HEK293 (cell line): ENCODE results near the gene EXOC2.

Experiments used
- HOXD13 ChIP-seq: sonication (generic); formaldehyde crosslinking; IDR thresholded peaks from 2 replicates; pipeline ENCODE4 v1.8.0; 2022; ENCODE audit warnings: missing genetic modification reagents, borderline replicate concordance
- KLF16 ChIP-seq: fragments of 450-650 bp; formaldehyde crosslinking; IDR thresholded peaks from 2 replicates; pipeline ENCODE4 v1.5.1; 2017; ENCODE audit warnings: missing biosample characterization, missing genetic modification characterization
- KLF9 ChIP-seq: fragments of 450-650 bp; formaldehyde crosslinking; IDR thresholded peaks from 2 replicates; pipeline ENCODE4 v1.5.1; 2016; ENCODE audit warnings: missing biosample characterization, missing genetic modification characterization, low read depth
- RBAK ChIP-seq: fragments of 450-650 bp; formaldehyde crosslinking; IDR thresholded peaks from 2 replicates; pipeline ENCODE4 v1.5.1; 2016; ENCODE audit warnings: missing biosample characterization, missing genetic modification characterization
- REPIN1 ChIP-seq: fragments of 450-650 bp; formaldehyde crosslinking; IDR thresholded peaks from 2 replicates; pipeline ENCODE4 v1.5.1; 2017; ENCODE audit warnings: missing biosample characterization, missing genetic modification characterization, low read depth
- SP7 ChIP-seq: fragments of 450-650 bp; formaldehyde crosslinking; IDR thresholded peaks from 2 replicates; pipeline ENCODE4 v1.5.1; 2016; ENCODE audit warnings: missing biosample characterization, missing genetic modification characterization
- TCF7L2 ChIP-seq: IDR thresholded peaks from 2 replicates; pipeline ENCODE4 v1.6.1; 2011; ENCODE audit warnings: low read depth, mild to moderate bottlenecking, inconsistent platforms, low read length, moderate library complexity, borderline replicate concordance
- YY1 ChIP-seq: fragments of 450-650 bp; formaldehyde crosslinking; IDR thresholded peaks from 2 replicates; pipeline ENCODE4 v1.5.1; 2018; ENCODE audit warnings: missing biosample characterization, missing genetic modification characterization
- ZBTB8A ChIP-seq: fragments of 450-650 bp; formaldehyde crosslinking; IDR thresholded peaks from 2 replicates; pipeline ENCODE4 v1.5.1; 2016; ENCODE audit warnings: missing biosample characterization, missing genetic modification characterization
- ZNF121 ChIP-seq: fragments of 450-650 bp; formaldehyde crosslinking; IDR thresholded peaks from 2 replicates; pipeline ENCODE4 v1.5.1; 2016; ENCODE audit warnings: missing biosample characterization, missing genetic modification characterization
- ZNF148 ChIP-seq: fragments of 450-650 bp; formaldehyde crosslinking; IDR thresholded peaks from 2 replicates; pipeline ENCODE4 v1.5.0; 2017; ENCODE audit warnings: missing biosample characterization, missing genetic modification characterization, borderline replicate concordance
- ZNF155 ChIP-seq: fragments of 450-650 bp; formaldehyde crosslinking; IDR thresholded peaks from 2 replicates; pipeline ENCODE4 v1.5.1; 2016; ENCODE audit warnings: missing biosample characterization, missing genetic modification characterization
- ZNF157 ChIP-seq: fragments of 450-650 bp; formaldehyde crosslinking; IDR thresholded peaks from 2 replicates; pipeline ENCODE4 v1.5.1; 2016; ENCODE audit warnings: missing biosample characterization, missing genetic modification characterization
- ZNF19 ChIP-seq: fragments of 450-650 bp; formaldehyde crosslinking; IDR thresholded peaks from 2 replicates; pipeline ENCODE4; 2016; ENCODE audit warnings: missing biosample characterization, missing genetic modification characterization, low read depth
- ZNF2 ChIP-seq: fragments of 450-650 bp; formaldehyde crosslinking; IDR thresholded peaks from 2 replicates; pipeline ENCODE4 v1.5.1; 2016; ENCODE audit warnings: missing biosample characterization, missing genetic modification characterization
- ZNF214 ChIP-seq: fragments of 450-650 bp; formaldehyde crosslinking; IDR thresholded peaks from 2 replicates; pipeline ENCODE4 v1.5.1; 2017; ENCODE audit warnings: missing biosample characterization, mild to moderate bottlenecking, missing genetic modification characterization, borderline replicate concordance
- ZNF280D ChIP-seq: fragments of 450-650 bp; formaldehyde crosslinking; IDR thresholded peaks from 2 replicates; pipeline ENCODE4 v1.5.1; 2016; ENCODE audit warnings: missing biosample characterization, missing genetic modification characterization
- ZNF302 ChIP-seq: fragments of 450-650 bp; formaldehyde crosslinking; IDR thresholded peaks from 2 replicates; pipeline ENCODE4 v1.5.1; 2016; ENCODE audit warnings: missing biosample characterization, missing genetic modification characterization, low read depth
- ZNF513 ChIP-seq: fragments of 450-650 bp; IDR thresholded peaks from 2 replicates; pipeline ENCODE4 v1.5.1; 2018; ENCODE audit warnings: missing biosample characterization, missing genetic modification characterization
- ZNF514 ChIP-seq: fragments of 450-650 bp; formaldehyde crosslinking; IDR thresholded peaks from 2 replicates; pipeline ENCODE4 v1.5.1; 2016; ENCODE audit warnings: missing biosample characterization, missing genetic modification characterization
- ZNF544 ChIP-seq: fragments of 450-650 bp; formaldehyde crosslinking; IDR thresholded peaks from 2 replicates; pipeline ENCODE4 v1.5.0; 2017; ENCODE audit warnings: missing biosample characterization, missing genetic modification characterization
- ZNF610 ChIP-seq: fragments of 450-650 bp; formaldehyde crosslinking; IDR thresholded peaks from 2 replicates; pipeline ENCODE4 v1.5.1; 2016; ENCODE audit warnings: missing biosample characterization, missing genetic modification characterization, borderline replicate concordance
- ZNF629 ChIP-seq: fragments of 450-650 bp; formaldehyde crosslinking; IDR thresholded peaks from 2 replicates; pipeline ENCODE4 v1.5.1; 2017; ENCODE audit warnings: missing biosample characterization, missing genetic modification characterization
- ZNF660 ChIP-seq: fragments of 450-650 bp; IDR thresholded peaks from 2 replicates; pipeline ENCODE4 v1.5.1; 2018; ENCODE audit warnings: missing biosample characterization, mild to moderate bottlenecking, missing genetic modification characterization
- ZNF692 ChIP-seq: fragments of 450-650 bp; formaldehyde crosslinking; IDR thresholded peaks from 2 replicates; pipeline ENCODE4 v1.5.1; 2016; ENCODE audit warnings: missing biosample characterization, missing genetic modification characterization
- ZNF768 ChIP-seq: fragments of 450-650 bp; formaldehyde crosslinking; IDR thresholded peaks from 2 replicates; pipeline ENCODE4 v1.5.1; 2018; ENCODE audit warnings: missing biosample characterization, mild to moderate bottlenecking, missing genetic modification characterization
- ZSCAN30 ChIP-seq: fragments of 450-650 bp; IDR thresholded peaks from 2 replicates; pipeline ENCODE4 v1.5.1; 2018; ENCODE audit warnings: missing biosample characterization, mild to moderate bottlenecking, missing genetic modification characterization, moderate library complexity
- TF ChIP-seq, protein P1 (sequence below): fragments of 450-650 bp; formaldehyde crosslinking; IDR thresholded peaks from 2 replicates; pipeline ENCODE4 v1.5.1; 2016; ENCODE audit warnings: missing biosample characterization, missing genetic modification characterization

EXOC2 gene

DNA sequence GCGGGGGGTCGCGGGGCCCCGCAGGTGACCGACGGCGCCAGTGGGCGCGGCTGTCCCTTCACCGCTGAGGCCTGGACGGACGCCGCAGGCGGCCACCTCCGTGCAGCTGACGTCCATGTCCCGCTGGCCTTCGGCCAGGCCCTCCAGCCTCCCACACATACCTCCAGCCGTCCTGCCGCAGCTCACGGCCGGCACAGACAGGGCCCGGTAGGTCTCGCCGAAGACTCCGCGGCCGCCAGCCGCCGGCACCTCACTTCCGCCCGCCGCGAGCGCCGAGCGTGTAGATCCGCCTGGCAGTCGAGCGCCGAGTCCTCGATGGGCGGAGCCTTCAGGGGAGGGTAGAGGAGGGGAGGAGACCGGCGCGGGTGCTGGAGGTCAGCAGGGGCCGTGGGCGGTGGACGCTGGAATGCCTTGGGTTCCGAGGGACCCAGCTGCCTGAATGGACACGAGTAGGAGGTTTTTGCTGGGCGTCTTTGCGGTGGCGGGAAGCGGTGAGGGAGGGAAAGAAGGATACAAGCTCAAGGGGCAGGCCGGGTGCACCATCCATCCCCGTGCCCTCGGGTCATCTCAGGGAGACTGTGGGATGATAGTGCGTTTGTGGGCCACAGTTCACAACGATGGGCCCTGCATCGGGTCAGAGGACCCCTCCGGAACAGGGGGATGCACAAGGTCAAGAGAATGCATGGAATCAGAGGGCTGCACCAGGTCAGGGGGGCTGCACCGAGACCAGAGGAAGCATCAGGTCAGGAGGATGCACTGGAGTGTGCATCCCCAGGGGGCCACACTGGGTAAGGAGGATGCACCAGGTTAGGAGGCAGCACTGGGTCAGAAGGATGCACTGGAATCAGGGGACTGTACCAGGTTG, at the start of gene EXOC2 (continued):
- TF ChIP-seq ZNF692 (tag by site-specific recombination) (peak; percentile 67; the same call in 1 of the 2 replicates), ZNF513 (tag by site-specific recombination) (peak; percentile 37; the same call in 1 of the 2 replicates), ZNF148 (tag by site-specific recombination) (peak; percentile 93; the same call in 1 of the 2 replicates), ZNF2 (0 out of 2 replicates have a peak, but pooled peaks have one; percentile 78), REPIN1 (tag by site-specific recombination) (no peak), ZSCAN30 (tag by site-specific recombination) (peak; percentile 62; the same call in 1 of the 2 replicates), TCF7L2 (no peak), ZNF514 (tag by site-specific recombination) (no peak), ZNF610 (tag by site-specific recombination) (peak; percentile 39; the same call in 1 of the 2 replicates), ZNF544 (tag by site-specific recombination) (no peak), ZNF155 (tag by site-specific recombination) (no peak), ZNF19 (tag by site-specific recombination) (no peak), ZNF660 (tag by site-specific recombination) (0 out of 2 replicates have a peak, but pooled peaks have one; percentile 37), SP7 (tag by site-specific recombination) (peak; percentile 87), ZNF302 (no peak), KLF16 (tag by site-specific recombination) (no peak; the same call in none of the 2 replicates), KLF9 (tag by site-specific recombination) (peak; percentile 80), ZNF214 (no peak), YY1 (tag by site-specific recombination) (peak; percentile 72), ZNF768 (tag by site-specific recombination) (no peak), ZNF121 (tag by site-specific recombination) (0 out of 2 replicates have a peak, but pooled peaks have one; percentile 22), ZNF157 (tag by site-specific recombination) (no peak), ZNF280D (tag by site-specific recombination) (0 out of 2 replicates have a peak, but pooled peaks have one; percentile 22), RBAK (tag by site-specific recombination) (no peak), ZNF629 (tag by site-specific recombination) (peak; percentile 79), ZBTB8A (tag by site-specific recombination) (peak; percentile 54; the same call in 1 of the 2 replicates), HOXD13 (no peak)
- TF ChIP-seq, protein P1, sequence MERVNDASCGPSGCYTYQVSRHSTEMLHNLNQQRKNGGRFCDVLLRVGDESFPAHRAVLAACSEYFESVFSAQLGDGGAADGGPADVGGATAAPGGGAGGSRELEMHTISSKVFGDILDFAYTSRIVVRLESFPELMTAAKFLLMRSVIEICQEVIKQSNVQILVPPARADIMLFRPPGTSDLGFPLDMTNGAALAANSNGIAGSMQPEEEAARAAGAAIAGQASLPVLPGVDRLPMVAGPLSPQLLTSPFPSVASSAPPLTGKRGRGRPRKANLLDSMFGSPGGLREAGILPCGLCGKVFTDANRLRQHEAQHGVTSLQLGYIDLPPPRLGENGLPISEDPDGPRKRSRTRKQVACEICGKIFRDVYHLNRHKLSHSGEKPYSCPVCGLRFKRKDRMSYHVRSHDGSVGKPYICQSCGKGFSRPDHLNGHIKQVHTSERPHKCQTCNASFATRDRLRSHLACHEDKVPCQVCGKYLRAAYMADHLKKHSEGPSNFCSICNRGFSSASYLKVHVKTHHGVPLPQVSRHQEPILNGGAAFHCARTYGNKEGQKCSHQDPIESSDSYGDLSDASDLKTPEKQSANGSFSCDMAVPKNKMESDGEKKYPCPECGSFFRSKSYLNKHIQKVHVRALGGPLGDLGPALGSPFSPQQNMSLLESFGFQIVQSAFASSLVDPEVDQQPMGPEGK (tag by site-specific recombination): peak; percentile 40
